GM20431 (cell line): Measurements from ENCODE around the gene KCNIP4.

Source experiments
- in situ Hi-C: fragments of 300-500 bp; cut with MseI, MboI; formaldehyde crosslinking; loops from one replicate; pipeline ENCODE4 v1.15.0; 2020; ENCODE audit warnings: low sequenced_read_pairs; ENCODE audit not compliant: unreplicated experiment

Gene KCNIP4

GRCh38 chr4:21522296-21522695 lies 426.3 kb downstream of the KCNIP4 start:
- in situ Hi-C loops: no loop called here

GRCh38 chr4:21517126-21517859 lies 431.3 kb downstream of the KCNIP4 start:
- in situ Hi-C loops: no loop called here

- in situ Hi-C loops: no loop called here
These were observed 434.4 kb downstream of the KCNIP4 start for GRCh38 chr4:21514022-21514694.

- in situ Hi-C loops: no loop called here
These were observed 436.2 kb downstream of the KCNIP4 start for GRCh38 chr4:21512353-21512752.

- in situ Hi-C loops: no loop called here
These were observed 441.1 kb downstream of the KCNIP4 start for GRCh38 chr4:21507439-21507838.

- in situ Hi-C loops: no loop called here
These were observed 457.9 kb downstream of the KCNIP4 start for GRCh38 chr4:21490682-21491081.

GRCh38 chr4:21476757-21477156 lies 471.8 kb downstream of the KCNIP4 start:
- in situ Hi-C loops: no loop called here

- in situ Hi-C loops: no loop called here
These were observed 474.4 kb downstream of the KCNIP4 start for GRCh38 chr4:21474195-21474594.

- in situ Hi-C loops: no loop called here
These were observed 478.0 kb downstream of the KCNIP4 start for GRCh38 chr4:21470535-21470934.

GRCh38 chr4:21469438-21470300 lies 478.9 kb downstream of the KCNIP4 start:
- in situ Hi-C loops: no loop called here

GRCh38 chr4:21467551-21467950 lies 481.0 kb downstream of the KCNIP4 start:
- in situ Hi-C loops: no loop called here

- in situ Hi-C loops: no loop called here
These were observed 491.3 kb downstream of the KCNIP4 start for GRCh38 chr4:21457086-21457840.

GRCh38 chr4:21454831-21455230 lies 493.7 kb downstream of the KCNIP4 start:
- in situ Hi-C loops: no loop called here

- in situ Hi-C loops: no loop called here
These were observed 494.4 kb downstream of the KCNIP4 start for GRCh38 chr4:21454201-21454600.

GRCh38 chr4:21452931-21453330 lies 495.6 kb downstream of the KCNIP4 start:
- in situ Hi-C loops: no loop called here

- in situ Hi-C loops: no loop called here
These were observed 497.5 kb downstream of the KCNIP4 start for GRCh38 chr4:21451032-21451431.

- in situ Hi-C loops: no loop called here
These were observed 498.2 kb downstream of the KCNIP4 start for GRCh38 chr4:21450331-21450730.

- in situ Hi-C loops: no loop called here
These were observed 501.1 kb downstream of the KCNIP4 start for GRCh38 chr4:21447301-21448054.

- in situ Hi-C loops: no loop called here
These were observed 528.4 kb downstream of the KCNIP4 start for GRCh38 chr4:21420166-21420565.
